Measurements from ENCODE around the gene LIPK.

DNA sequence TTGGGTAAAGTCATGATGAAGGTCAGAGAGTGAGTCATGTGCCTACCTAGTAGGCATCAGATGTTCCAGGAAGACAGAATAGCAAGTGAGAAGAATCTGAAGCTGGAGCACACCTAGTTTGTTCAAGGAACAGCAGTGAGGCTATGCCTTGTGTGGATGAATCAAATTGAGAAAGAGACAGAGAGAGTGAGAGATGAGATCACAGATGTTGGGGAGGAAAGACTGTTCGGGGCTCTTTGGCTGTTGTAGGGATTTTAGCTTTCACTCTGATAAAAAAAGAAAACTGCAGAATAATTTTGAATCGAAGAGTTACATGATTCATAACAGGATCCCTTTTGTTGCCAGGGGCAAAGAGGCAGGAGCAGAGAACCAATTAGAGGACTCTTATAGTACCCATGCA, 35.6 kb upstream of the LIPK start:
- TF ChIP-seq RAD21 (IDR thresholded peaks at IDR 0.05; ENCODE audit: low read depth) (no peak), TEAD4 (IDR thresholded peaks at IDR 0.05) (no peak), TAF1 (IDR thresholded peaks at IDR 0.05; ENCODE audit: low read depth) (no peak), YY1 (IDR thresholded peaks at IDR 0.05; ENCODE audit: low read depth) (no peak), CEBPB (IDR thresholded peaks at IDR 0.05) (no peak), EGR1 (IDR thresholded peaks at IDR 0.05) (no peak), EP300 (IDR thresholded peaks at IDR 0.05; ENCODE audit: borderline replicate concordance) (no peak), ZBTB7A (IDR thresholded peaks at IDR 0.05; ENCODE audit: low read depth) (no peak), FOXM1 (IDR thresholded peaks at IDR 0.05; ENCODE audit: borderline replicate concordance, low read depth) (no peak), TCF12 (IDR thresholded peaks at IDR 0.05; ENCODE audit: low read depth) (no peak), NFIC (IDR thresholded peaks at IDR 0.05) (no peak)
- TF ChIP-seq, protein P1, sequence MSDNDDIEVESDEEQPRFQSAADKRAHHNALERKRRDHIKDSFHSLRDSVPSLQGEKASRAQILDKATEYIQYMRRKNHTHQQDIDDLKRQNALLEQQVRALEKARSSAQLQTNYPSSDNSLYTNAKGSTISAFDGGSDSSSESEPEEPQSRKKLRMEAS (IDR thresholded peaks at IDR 0.05) = no peak
- TF ChIP-seq, protein P2, sequence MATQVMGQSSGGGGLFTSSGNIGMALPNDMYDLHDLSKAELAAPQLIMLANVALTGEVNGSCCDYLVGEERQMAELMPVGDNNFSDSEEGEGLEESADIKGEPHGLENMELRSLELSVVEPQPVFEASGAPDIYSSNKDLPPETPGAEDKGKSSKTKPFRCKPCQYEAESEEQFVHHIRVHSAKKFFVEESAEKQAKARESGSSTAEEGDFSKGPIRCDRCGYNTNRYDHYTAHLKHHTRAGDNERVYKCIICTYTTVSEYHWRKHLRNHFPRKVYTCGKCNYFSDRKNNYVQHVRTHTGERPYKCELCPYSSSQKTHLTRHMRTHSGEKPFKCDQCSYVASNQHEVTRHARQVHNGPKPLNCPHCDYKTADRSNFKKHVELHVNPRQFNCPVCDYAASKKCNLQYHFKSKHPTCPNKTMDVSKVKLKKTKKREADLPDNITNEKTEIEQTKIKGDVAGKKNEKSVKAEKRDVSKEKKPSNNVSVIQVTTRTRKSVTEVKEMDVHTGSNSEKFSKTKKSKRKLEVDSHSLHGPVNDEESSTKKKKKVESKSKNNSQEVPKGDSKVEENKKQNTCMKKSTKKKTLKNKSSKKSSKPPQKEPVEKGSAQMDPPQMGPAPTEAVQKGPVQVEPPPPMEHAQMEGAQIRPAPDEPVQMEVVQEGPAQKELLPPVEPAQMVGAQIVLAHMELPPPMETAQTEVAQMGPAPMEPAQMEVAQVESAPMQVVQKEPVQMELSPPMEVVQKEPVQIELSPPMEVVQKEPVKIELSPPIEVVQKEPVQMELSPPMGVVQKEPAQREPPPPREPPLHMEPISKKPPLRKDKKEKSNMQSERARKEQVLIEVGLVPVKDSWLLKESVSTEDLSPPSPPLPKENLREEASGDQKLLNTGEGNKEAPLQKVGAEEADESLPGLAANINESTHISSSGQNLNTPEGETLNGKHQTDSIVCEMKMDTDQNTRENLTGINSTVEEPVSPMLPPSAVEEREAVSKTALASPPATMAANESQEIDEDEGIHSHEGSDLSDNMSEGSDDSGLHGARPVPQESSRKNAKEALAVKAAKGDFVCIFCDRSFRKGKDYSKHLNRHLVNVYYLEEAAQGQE (IDR thresholded peaks at IDR 0.05; ENCODE audit: low read depth) = no peak
